Erythroblast (primary cell): ENCODE measurements around the gene GRB14.

Source experiments
- DNase-seq, 2 experiments: peaks; one replicate each; lab custom pipeline; 2025; lab: John Stamatoyannopoulos, UW
- GATA1 ChIP-seq: IDR thresholded peaks from 2 replicates; pipeline ENCODE4 v1.6.1; 2011; ENCODE audit warnings: low read depth, mild to moderate bottlenecking, control low read depth, low read length, moderate library complexity
- POLR2A ChIP-seq: IDR thresholded peaks from 2 replicates; pipeline ENCODE4 v1.6.1; 2011; ENCODE audit warnings: mild to moderate bottlenecking, low read length

The GRB14 gene

GRCh38 chr2:164625378-164625971 lies 4.2 kb upstream of the GRB14 start:
- no peak for DNase-seq
- TF ChIP-seq POLR2A (no peak), GATA1 (no peak)

- TF ChIP-seq GATA1, result no peak
- TF ChIP-seq POLR2A, result no peak
- no peak for DNase-seq
Observed at GRCh38 chr2:164624316-164624715, 3.0 kb upstream of the GRB14 start.

DNA sequence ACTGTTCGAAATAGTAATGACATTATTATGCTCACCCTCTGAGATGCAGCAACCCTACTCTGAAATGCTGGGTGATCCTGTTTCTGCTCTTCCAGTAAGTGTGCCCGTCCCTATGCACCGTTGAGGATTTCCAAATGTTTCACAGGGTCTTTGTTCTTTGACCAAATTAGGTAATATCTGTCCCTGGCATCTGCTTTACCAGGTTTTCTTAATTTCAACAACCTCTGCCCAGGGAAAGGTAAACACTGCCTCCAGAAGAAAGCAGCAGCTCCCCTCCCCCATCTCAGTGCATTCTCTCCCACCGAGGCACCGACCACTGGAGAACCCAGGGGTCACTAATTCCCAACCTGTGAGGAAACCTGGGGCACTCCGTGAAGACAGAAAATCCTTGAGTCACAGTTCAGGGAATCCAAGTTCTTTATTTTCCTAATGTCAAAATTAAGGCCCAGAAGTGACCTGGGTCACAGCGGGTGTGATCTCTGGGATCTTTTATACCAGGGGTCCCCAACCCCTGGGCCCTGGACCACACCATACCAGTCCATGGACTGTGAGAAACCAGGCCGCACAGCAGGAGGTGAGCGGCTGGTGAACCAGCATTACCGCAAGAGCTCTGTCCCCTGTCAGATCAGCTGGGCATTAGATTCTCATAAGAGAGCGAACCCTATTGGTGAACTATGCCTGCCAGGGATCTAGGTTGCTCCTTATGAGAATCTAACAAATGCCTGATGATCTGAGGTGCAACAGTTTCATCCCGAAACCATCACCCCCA lies 1.2 kb upstream of the GRB14 start:
- TF ChIP-seq POLR2A, result no peak
- TF ChIP-seq GATA1, result no peak
- DNase-seq, result no peak

DNA sequence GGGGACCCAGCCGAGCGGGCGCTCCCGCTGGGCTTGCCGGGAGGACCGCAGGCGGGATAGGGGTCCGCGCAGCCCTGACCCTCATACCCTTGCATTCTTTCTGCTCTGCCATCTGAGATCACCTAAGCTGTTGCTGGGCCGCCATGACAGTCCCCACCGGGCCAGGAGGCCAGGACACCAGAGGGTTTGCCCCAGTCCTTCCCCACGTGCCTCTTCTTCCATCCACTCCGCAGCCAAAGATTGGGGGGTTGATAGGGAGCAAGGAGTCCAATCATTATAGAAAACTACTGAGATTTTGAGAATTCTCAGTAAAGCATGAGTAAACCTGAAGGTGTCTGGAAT lies 453 bp upstream of the GRB14 start:
- TF ChIP-seq GATA1, result no peak
- TF ChIP-seq POLR2A, result no peak
- DNase-seq, result no peak

- no peak for TF ChIP-seq POLR2A
- TF ChIP-seq GATA1, result no peak
- no peak for DNase-seq
Observed at GRCh38 chr2:164620457-164620856, 825 bp downstream of the GRB14 start.

DNA sequence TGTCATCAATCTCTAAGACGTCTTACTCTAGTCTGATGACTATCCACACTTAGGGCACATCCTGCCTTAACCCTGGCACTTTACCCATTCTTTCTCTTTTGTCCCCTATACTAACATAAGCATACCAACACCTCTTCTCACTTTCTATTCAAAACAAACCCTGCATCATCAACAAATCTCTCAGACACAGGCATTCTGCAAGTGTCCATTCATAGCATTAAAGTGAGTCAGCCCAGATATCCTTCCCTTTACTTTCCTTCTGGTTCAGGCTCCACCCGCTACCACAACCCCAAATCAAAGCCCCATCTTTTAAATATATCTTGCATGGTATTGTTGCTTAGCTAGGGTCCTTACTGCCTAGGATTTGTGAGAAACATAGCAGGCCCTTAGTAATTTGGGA lies 3.8 kb downstream of the GRB14 start:
- DNase-seq, result no peak
- TF ChIP-seq GATA1 (no peak), POLR2A (no peak)

- TF ChIP-seq POLR2A (no peak), GATA1 (no peak)
- DNase-seq, result no peak
Observed at GRCh38 chr2:164613321-164613982, 7.8 kb downstream of the GRB14 start.

DNA sequence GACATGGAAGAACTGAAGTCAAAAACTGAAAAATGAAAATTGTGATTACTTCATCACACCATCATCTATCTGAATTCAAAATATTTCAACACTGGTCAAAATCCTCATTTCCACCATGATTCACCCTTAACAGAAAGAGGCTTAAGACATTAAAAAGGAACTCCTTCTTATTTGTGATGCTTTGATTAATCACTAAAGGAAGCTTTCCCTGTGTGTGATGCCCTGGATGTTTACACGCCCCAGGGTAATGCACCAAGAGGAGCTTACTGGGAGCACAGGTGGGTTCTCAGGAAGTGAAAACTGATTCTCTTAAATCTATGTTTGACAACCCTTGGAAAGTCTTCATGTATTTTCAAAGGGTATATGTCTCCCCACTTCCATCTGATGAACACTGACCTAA lies 11.5 kb downstream of the GRB14 start:
- DNase-seq, result no peak

DNA sequence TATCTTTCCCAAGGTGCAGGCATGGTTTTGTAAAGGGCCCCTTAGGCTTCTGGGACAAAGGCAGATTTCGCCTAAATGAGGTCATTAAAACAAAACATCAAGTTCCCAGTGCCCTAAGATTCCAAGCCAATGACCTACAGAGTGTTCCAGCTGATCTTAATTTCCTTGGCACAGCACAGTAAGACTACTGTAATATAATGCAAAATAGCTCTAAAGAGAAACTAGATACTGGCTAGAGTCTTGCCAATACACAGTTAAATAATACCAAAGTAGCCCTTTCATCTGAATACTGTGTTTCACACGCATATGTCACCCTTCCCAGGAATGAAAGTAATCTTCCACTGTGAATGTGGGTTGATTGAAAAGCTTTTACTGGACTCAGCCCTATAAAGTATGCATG lies 14.7 kb downstream of the GRB14 start:
- TF ChIP-seq POLR2A, result no peak
- TF ChIP-seq GATA1, result no peak
- DNase-seq, result no peak

More for the DNA sequence above, 11.5 kb downstream of the GRB14 start:
- TF ChIP-seq POLR2A (no peak), GATA1 (no peak)

DNA sequence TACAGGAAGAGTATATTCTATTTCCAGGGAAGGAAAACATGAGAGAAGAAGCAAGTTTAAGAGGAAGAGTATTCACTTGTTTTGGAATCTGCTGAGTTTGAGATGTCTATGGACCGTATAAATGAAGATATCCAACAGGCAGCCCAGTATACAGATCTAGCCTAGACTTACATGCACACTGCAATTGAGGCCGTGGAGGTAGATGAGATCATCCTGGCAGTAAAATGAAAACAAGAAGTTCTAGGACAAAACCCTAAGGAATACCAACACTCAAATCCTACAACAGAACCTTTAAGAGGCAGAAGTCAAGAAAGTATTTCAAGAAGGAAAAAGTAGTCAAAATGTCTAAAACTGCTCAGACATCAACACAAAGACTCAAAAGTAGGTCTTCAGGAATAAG lies 16.0 kb downstream of the GRB14 start:
- DNase-seq, result no peak
- no peak for TF ChIP-seq GATA1
- TF ChIP-seq POLR2A, result no peak

DNA sequence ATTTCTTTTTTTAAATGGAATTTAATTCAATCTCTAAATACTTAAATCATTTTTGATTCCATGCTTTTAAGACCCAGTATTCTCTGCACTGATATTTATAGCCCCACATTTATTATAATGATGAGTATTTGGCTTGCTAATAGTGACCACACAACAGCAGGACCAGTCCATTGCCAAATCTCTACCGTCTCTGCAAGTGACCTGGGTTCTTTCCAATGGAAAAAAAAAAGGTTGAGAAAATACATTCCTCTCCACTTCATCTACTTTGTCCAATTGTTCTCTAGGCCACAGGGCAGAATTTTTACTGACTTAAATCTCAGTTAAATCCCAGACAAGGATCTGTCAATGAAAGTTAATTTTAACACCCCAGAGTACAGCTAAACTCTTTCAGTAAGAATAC lies 20.5 kb downstream of the GRB14 start:
- TF ChIP-seq POLR2A (no peak), GATA1 (no peak)
- no peak for DNase-seq

DNA sequence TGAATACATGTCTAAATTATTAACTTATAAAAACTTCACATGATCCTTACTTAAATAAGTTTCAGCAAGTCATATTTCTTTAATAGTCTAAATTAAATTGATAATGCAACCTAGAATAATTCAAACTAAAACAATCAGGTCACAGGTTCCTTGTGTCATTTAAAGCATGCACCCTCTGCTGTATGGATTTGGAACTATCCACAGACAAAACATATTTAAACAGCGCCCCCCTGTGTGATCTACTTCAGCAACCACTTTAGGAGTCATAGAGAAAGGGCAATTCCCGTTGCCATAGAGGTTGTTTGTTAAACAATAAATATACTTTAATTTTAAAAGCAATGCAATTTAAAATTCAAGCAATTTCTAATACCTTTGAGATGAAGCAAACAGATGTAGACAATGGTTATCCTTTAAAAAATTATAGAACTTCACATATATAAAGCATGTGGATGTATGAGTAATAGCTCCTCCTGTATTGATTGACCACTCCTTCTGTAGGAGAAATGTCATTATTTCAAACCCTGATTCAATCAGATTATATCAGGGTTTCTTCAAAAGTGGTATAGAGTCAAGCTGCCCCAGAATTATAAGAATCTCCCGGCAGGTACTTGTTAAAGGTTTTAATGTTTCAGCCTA lies 21.2 kb downstream of the GRB14 start:
- TF ChIP-seq GATA1, result no peak
- no peak for TF ChIP-seq POLR2A
- peak; percentile 69 to 75 for DNase-seq

DNA sequence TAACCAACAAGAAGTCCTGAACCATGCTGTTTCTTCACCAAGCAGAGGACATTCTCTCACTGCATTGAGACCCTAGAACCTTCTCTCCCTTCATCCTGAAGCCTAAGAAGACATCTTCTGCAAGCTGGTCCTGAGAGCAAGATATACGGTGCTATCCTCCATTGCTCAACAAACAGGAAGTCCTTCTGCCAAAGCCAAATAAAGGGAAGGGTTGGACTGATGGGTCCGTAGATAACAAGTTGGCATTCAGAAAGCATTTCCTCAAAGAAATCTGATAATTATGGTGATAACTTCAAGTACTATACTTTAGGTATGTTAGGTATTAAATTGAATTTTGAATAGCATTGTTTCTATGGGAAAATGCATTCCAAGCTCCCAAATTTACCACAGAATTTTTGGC lies 23.3 kb downstream of the GRB14 start:
- DNase-seq, result no peak

GRCh38 chr2:164595031-164595430 lies 26.3 kb downstream of the GRB14 start:
- no peak for DNase-seq
- no peak for TF ChIP-seq POLR2A
- TF ChIP-seq GATA1, result no peak

More for the DNA sequence above, 23.3 kb downstream of the GRB14 start:
- TF ChIP-seq POLR2A, result no peak
- no peak for TF ChIP-seq GATA1
